Esophagus muscularis mucosa (tissue), 4 donors: ENCODE results near the gene PCBP3.

Source experiments
- CTCF ChIP-seq, 3 experiments: fragments of 200-600 bp in 2 of 3; fragments of 450-650 bp in 1 of 3; sonication (generic) in 2 of 3; IDR thresholded peaks; one replicate each; pipeline ENCODE4 v1.5.1; 2017 to 2019; ENCODE audit warnings: antibody characterized with exemption in 3 of 3, mild to moderate bottlenecking in 2 of 3, moderate library complexity in 1 of 3
- EP300 ChIP-seq: sonication (generic); formaldehyde crosslinking; IDR thresholded peaks from one replicate; pipeline ENCODE4 v1.6.1; 2017; ENCODE audit warnings: antibody characterized with exemption
- POLR2A ChIP-seq: fragments of 450-650 bp; IDR thresholded peaks from one replicate; pipeline ENCODE4 v1.6.1; 2017; ENCODE audit warnings: antibody characterized with exemption, moderate library complexity, mild to moderate bottlenecking, low read depth
- POLR2AphosphoS5 ChIP-seq, 2 donors: sonication (generic); formaldehyde crosslinking; IDR thresholded peaks; one replicate each; pipeline ENCODE4 v1.6.1; 2017; ENCODE audit warnings: antibody characterized with exemption in 2 of 2

- TF ChIP-seq POLR2A (no peak), CTCF (IDR thresholded peaks at IDR 0.05) (no peak), EP300 (no peak), POLR2AphosphoS5 (IDR thresholded peaks at IDR 0.05) (no peak)
Observed at GRCh38 chr21:45962531-45963231, 319.2 kb downstream of the PCBP3 start.
